Right lobe of liver (tissue), 4 donors: ENCODE data around the gene SMIM35.

ENCODE experiments used
- POLR2A ChIP-seq: fragments of 450-650 bp; IDR thresholded peaks from one replicate; pipeline ENCODE4 v1.6.1; 2017; ENCODE audit warnings: antibody characterized with exemption, mild to moderate bottlenecking
- TF ChIP-seq, protein P1 (sequence below), 4 donors: fragments of 200-600 bp in 3 of 4; fragments of 450-650 bp in 1 of 4; IDR thresholded peaks; one replicate each; pipeline versions ENCODE4 v1.5.1 to v1.8.0; 2016 to 2022; ENCODE audit warnings: antibody characterized with exemption in 4 of 4, mild to moderate bottlenecking in 2 of 4
- donor health status: DM: no; HTN: no; CAD: no.
- donor health status: DM: no; HTN: no; CAD: no.
- donor health status: DM: no; HTN: yes; CAD: no.

DNA sequence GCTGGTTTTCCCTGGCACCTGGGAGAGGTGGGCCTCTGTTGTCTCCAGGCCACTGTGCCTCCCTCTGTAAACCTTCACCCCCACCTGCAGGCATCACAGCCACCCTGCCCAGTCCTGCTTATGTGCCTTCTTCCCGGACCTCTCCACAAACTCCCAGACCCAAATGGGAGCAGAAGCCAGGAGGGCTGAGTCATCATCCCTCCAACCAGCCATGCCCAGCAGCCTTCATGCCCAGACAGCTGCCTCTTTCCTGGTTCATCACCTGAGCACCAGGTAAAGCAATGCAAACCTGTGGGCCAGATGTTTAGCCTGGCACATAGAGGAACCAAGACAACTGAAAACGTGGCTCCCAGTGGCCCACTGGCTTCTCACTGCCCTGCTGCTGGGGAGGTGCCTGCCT lies 12.0 kb downstream of the SMIM35 start:
- TF ChIP-seq, protein P1, sequence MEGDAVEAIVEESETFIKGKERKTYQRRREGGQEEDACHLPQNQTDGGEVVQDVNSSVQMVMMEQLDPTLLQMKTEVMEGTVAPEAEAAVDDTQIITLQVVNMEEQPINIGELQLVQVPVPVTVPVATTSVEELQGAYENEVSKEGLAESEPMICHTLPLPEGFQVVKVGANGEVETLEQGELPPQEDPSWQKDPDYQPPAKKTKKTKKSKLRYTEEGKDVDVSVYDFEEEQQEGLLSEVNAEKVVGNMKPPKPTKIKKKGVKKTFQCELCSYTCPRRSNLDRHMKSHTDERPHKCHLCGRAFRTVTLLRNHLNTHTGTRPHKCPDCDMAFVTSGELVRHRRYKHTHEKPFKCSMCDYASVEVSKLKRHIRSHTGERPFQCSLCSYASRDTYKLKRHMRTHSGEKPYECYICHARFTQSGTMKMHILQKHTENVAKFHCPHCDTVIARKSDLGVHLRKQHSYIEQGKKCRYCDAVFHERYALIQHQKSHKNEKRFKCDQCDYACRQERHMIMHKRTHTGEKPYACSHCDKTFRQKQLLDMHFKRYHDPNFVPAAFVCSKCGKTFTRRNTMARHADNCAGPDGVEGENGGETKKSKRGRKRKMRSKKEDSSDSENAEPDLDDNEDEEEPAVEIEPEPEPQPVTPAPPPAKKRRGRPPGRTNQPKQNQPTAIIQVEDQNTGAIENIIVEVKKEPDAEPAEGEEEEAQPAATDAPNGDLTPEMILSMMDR (IDR thresholded peaks at IDR 0.05): no peak
- TF ChIP-seq POLR2A: no peak
